G401.6 (cell line): ENCODE results near the gene GNAO1.

Source experiments
- FAIRE-seq: peaks from 2 replicates; lab custom pipeline; 2012; peaks lifted over from hg19 to GRCh38; lab: Jason Lieb, UNC

Gene GNAO1

DNA sequence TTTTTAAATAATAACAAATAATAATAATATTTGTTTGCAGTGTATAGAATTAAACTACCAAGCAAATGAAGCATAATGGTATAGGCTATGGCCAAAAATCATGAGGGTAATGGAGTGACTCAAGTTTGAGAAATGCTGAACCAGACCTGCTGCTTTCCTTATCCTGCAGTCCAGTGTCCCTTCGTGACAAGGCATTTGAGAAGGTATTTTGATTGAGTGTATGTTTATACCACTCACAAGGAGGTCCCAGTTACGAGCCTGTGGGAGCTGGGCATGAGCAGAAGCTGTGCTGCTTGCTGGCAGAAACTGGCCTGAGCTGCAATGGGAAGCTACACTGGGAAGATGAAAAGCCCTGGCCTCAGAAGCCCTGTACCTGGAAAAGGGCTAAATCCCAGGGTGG is 50.3 kb downstream of the GNAO1 start:
- FAIRE-seq, result no peak

- FAIRE-seq, result no peak
These were observed 51.5 kb downstream of the GNAO1 start for GRCh38 chr16:56242740-56243139.

DNA sequence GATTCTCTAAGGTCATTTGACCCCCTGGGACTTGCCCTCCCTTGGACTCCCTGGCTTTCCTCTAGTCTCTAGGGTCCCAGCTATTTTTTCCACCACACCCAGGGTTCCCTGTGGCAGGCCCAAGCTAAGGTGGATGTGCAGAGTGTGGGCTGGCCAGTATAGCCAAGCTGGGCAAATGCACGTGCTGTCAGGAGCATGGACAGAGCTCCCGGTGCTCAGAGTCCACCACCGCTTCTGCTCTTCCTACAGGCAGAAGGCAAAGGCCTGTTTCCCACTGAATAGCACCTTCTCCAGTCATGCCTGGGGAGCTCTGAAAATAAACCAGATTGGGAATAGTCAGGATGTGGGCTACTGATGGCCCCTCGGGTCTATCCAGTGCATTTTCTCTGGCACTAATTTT is 53.3 kb downstream of the GNAO1 start:
- FAIRE-seq, result no peak

- no peak for FAIRE-seq
These were observed 53.9 kb downstream of the GNAO1 start for GRCh38 chr16:56245197-56245596.

GRCh38 chr16:56246051-56246817 is 54.9 kb downstream of the GNAO1 start:
- FAIRE-seq, result no peak

DNA sequence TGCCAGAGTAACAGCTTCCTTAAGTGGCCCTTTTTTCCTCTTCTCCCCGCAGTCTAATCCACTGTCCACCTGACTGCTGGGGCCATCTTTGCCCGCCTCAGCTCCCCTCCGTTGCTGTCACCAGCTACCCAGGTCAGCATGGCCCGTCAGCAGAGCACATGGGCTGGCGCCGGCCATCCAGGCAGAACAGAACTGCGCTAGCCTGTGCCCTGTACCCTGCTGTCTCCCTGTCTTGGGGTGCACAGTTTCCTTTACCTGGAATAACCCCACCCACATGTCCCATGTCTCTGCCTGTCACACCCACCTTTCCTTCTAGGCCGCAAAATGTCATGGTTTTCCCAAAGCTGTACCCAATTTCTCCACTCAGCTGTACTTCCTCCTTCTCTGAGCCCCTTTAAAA is 55.7 kb downstream of the GNAO1 start:
- FAIRE-seq, result no peak

- no peak for FAIRE-seq
These were observed 56.5 kb downstream of the GNAO1 start for GRCh38 chr16:56247808-56248207.

GRCh38 chr16:56252835-56253234 is 61.5 kb downstream of the GNAO1 start:
- no peak for FAIRE-seq

GRCh38 chr16:56255904-56256303 is 64.6 kb downstream of the GNAO1 start:
- no peak for FAIRE-seq

DNA sequence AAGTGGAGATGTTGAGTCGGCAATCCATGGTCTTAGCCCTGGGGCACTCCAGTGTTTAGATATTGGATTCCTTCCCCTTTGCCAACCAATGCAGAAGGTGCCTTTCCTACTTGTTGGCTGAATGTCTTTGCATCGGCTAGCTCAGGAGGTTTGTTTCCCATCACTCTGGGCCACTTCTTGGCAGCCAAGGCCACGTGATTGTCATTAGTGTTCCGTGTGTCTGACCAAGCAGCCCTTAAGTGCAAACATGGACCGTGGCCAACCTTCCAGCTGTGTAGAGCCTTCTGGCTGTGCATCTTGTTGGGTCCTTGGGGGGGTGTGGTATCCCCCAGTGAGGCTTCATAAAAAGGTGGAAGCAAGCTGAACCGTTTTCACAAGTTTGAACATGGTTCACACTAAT is 66.0 kb downstream of the GNAO1 start:
- no peak for FAIRE-seq

GRCh38 chr16:56257666-56258342 is 66.5 kb downstream of the GNAO1 start:
- FAIRE-seq, result no peak

GRCh38 chr16:56258508-56259424 is 67.5 kb downstream of the GNAO1 start:
- FAIRE-seq, result no peak

GRCh38 chr16:56259425-56259779 is 68.1 kb downstream of the GNAO1 start:
- no peak for FAIRE-seq

DNA sequence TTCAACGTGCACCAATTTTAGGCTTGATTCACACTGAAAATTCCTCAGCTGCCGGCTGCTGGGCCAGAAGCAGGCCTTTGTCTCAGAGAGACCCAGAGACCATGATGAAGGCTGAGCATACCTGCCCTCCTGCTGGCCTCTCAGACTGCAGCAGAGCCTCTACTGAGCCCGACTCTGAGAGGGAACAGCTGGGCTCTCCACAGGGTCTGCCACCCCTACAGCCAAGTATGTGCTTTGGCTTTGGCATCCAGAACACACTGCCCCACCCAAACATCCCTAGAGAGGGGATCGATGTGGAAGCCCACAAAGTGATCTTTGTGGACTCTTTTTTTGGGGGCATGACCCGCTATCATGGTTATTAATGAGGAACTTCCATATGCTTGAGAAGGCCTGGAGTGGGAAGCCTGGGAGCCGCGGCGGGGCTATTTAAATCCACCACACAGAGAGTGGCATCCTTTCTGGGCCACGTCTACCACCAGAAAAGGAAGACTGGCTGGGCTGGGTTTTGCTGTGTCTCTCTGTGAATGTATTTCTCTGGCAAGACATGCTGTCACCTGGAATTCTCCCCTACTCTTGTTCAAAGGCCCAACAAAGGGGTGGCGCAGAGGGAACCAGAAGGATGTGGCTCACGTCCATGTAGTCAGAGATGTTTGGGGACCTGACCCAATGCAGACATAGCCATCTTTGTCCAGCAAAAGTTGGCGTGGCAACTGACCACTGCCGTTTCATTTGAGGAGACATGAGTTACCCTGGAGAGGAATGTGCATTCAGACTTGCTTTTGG is 69.3 kb downstream of the GNAO1 start:
- FAIRE-seq, result no peak

GRCh38 chr16:56261656-56262055 is 70.4 kb downstream of the GNAO1 start:
- FAIRE-seq, result no peak

- no peak for FAIRE-seq
These were observed 70.9 kb downstream of the GNAO1 start for GRCh38 chr16:56262148-56262547.

DNA sequence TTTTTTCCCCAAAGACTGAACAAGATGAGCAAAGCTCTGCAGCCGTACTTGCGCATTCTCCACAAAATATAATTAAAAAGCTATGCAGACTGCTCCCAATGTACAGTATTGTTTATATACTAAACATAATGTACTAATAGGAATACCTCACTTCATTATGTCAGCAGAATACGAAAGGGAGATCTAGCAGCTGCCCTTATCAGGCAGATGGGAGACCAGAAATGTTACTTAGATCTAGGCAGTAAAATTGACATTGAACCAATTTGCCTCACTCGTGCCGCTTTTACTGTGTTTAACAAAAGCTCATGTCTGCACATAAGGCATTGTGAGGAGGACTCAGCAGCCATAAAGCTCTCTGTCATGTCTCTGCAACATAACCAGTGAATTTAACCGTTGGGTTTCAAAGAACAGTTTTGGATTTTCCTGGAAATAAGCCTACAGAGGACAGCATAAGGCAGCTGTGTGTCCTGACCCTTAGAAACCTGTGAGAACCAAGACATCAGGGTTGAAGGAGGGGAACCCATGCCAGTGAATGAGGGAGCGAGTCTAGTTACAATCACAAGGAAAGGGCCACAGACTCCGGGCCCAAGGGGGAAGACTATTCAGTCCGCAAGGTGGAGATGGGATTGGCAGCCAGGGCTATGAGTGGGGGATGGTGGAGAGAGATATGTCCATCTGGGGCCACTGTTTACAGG is 71.4 kb downstream of the GNAO1 start:
- FAIRE-seq, result no peak

DNA sequence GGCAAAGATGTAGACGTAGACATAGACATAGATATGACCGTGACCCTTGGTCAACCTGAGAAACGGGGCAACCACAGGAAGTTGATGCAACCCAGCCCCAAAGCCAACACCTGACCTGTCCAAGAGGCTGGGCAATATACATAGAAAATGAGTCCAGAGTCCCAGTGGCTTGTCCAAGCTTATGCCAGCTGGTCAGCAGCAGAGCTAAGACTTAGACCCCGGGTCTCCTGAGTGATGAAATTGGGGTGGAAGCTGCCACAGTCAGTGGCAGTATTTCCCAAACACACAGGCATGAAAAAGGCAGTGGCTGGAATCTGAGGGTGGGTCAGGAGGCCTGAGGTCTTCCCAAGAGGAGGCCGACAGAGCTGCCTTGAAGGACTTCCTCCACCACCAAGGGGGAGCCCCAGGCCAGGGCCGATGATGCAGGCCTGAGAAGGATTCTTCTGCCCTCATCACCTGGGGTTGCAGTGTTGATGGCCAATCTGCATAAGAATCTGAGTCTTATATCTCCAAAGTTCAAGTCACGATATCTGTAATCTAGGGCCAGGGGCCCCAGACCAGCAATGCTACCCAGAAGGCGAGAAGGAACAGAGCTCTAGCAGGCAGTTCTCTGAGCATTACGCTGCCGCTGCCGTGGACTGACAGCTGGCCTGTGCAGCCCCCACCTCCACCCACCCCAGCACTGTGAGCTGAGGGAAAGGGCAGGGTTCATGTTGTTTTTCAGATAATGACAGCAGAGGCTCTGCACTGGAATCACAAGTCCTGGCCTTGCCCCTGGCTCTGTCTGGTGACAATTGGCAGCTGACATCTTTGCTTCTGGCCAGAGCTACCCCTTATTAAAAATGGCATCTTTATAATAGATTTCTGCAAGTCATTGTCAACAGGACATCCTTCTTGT is 72.7 kb downstream of the GNAO1 start:
- no peak for FAIRE-seq

DNA sequence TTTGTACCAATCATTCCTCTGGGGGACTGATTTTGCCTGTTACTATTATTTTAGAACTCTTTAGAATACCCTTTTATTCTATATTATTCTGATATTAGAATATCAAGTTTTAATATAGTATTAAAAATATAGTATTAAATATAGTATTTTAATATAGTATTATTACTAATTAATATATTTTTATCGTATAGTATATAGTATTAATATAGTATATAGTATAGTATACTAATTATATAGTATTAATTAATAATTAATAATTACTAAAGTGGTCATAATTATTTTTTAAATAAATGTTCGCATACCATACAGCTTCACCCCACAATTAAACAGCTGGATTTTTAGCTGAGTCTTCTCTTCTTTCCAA is 73.3 kb downstream of the GNAO1 start:
- peak; percentile 81 for FAIRE-seq

DNA sequence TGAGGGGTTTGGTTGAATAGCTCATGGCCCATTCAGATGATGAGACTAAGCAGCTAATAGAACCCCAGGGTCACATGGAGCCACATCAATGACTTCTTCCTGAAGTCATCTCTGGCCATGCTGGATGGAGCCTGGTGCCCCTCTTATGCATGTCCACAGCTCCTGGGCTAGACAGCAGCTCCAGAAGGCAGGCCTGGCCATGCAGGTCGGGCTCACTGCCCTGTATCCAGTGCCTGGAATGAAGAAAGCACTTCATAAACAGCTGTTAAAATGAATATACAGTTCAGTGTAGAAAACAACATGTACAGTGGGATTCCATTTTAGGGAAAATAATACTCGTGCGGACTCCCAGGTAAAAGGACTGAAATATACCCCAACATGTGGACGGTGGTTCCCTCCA is 73.9 kb downstream of the GNAO1 start:
- FAIRE-seq, result no peak

- FAIRE-seq, result no peak
These were observed 74.5 kb downstream of the GNAO1 start for GRCh38 chr16:56265746-56266145.
